Measurements from ENCODE around the gene LRRC42. TPM values are rescaled to one million over a fixed set of nuclear protein-coding genes. Genes with fewer than 3 reads are reported as not detected.

Gene LRRC42
- total RNA-seq, 1 donor from 2014 or later, result 69.1 TPM

DNA sequence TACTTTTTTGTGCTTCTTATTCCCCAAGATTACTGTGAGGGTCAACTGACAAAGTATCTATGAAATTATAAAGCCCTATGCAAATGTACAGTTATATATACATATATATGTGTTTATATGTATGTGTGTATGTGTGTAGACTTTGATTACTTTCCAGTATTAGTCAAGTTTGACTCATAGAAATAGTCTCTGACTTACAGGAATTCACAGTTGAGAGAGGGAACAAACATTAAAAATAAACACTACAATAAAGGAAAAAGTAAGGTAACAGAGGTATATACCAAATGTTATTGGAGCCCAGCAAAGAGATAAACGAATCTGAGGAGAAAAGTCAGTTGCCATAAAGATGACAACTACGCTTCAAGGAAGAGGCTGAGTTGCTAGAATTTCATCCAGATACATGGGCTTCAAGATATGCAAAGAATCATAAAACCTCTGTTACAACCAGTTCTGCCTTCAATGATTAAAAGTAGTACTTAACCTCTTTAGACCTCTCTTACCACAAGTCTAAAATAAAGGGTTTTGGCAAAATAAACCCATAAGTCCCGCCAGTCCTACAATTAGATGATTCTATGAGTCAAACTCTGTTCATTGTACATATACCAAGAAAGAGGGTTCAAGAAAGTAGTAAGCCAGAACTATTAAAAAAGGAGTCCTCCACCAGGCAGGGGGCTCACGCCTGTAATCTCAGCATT, 7.9 kb upstream of the LRRC42 start:
- Mint-ChIP-seq H3K4me3 (no peak overlapping the region), H3K4me1 (peaks cover 8% of the 10 kb centered on the region), H3K9me3 (peaks cover 19% of the 10 kb centered on the region), H3K27me3 (ENCODE audit: insufficient read depth, low read depth) (no peaks in the 10 kb centered on the region), H3K27ac (no peak overlapping the region), H3K36me3 (peaks cover 38% of the 10 kb centered on the region)
- TF ChIP-seq EZH2phosphoT487 (IDR thresholded peaks at IDR 0.05) (no peak), EZH2 (IDR thresholded peaks at IDR 0.05) (no peak)
- TF ChIP-seq, protein P1, sequence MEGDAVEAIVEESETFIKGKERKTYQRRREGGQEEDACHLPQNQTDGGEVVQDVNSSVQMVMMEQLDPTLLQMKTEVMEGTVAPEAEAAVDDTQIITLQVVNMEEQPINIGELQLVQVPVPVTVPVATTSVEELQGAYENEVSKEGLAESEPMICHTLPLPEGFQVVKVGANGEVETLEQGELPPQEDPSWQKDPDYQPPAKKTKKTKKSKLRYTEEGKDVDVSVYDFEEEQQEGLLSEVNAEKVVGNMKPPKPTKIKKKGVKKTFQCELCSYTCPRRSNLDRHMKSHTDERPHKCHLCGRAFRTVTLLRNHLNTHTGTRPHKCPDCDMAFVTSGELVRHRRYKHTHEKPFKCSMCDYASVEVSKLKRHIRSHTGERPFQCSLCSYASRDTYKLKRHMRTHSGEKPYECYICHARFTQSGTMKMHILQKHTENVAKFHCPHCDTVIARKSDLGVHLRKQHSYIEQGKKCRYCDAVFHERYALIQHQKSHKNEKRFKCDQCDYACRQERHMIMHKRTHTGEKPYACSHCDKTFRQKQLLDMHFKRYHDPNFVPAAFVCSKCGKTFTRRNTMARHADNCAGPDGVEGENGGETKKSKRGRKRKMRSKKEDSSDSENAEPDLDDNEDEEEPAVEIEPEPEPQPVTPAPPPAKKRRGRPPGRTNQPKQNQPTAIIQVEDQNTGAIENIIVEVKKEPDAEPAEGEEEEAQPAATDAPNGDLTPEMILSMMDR (IDR thresholded peaks at IDR 0.05), result no peak
- no peaks in the 10 kb centered on the region for H3K27me3 ChIP-seq
- H3K4me2 ChIP-seq, result no peak overlapping the region
- peaks cover 8% of the 10 kb centered on the region for H3K9me3 ChIP-seq (ENCODE audit: low read depth)
- peaks cover 20% of the 10 kb centered on the region for H3K79me2 ChIP-seq (ENCODE audit: low read depth)
- no peak overlapping the region for H3K27ac ChIP-seq
- H3K9ac ChIP-seq, result no peak overlapping the region
- no peak overlapping the region for H2AFZ ChIP-seq (replicated peaks)
- no peaks in the 10 kb centered on the region for H3F3A ChIP-seq (ENCODE audit: low read depth)
- H3K4me1 ChIP-seq, result peaks cover 4% of the 10 kb centered on the region
- peaks cover 15% of the 10 kb centered on the region for H3K36me3 ChIP-seq
- H3K4me3 ChIP-seq, result no peak overlapping the region
- no peaks in the 10 kb centered on the region for H4K20me1 ChIP-seq (ENCODE audit: low read depth)
- DNase-seq (ENCODE audit: low spot score), result no peak

DNA sequence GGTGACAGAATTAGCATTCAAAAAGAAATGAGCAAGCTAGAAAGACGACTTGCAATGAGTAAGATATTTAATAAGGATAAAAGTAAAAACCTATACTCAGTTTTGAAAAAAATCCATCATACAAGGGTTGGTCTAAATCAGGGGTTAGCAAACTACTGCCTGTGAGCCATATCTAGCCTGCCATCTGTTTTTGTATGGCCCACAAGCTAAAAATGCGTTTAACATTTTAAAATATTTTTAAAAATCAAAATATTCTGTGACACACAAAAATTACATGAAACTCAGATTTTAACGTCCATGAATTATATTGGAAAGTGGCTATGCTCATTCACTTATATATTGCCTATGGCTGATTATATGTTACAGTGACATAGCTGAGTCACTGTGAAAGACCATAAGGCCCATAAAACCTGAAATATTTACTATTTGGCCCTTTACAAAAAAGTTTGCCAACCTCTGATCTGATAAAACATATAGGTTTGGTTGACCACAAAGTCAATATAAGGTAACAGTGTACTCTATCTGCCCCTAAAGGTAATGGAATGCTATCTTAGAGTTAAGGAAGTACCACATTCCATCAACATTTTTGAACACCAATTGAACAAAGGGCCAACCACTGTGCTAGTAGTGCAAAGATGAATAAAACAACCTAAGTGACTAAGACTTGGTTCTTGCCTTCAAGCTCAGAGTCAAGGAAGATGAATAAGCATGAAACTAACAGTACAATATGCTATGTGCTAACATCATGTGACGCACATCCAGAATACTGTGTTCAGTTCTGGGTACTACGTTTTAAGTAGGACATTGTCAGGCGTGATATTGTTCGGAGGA, 3.8 kb upstream of the LRRC42 start:
- H3K4me3 Mint-ChIP-seq, result no peak overlapping the region
- H4K20me1 ChIP-seq (ENCODE audit: low read depth), result peaks cover 7% of the 10 kb centered on the region
- H3K9me3 Mint-ChIP-seq, result no peaks in the 10 kb centered on the region
- TF ChIP-seq, protein P1 (IDR thresholded peaks at IDR 0.05), result no peak
- TF ChIP-seq EZH2phosphoT487 (IDR thresholded peaks at IDR 0.05) (no peak), EZH2 (IDR thresholded peaks at IDR 0.05) (no peak)
- H3K4me1 ChIP-seq, result peaks cover 12% of the 10 kb centered on the region
- H3K4me3 ChIP-seq, result no peak overlapping the region
- H3K79me2 ChIP-seq (ENCODE audit: low read depth), result peaks cover 50% of the 10 kb centered on the region
- peaks cover 7% of the 10 kb centered on the region for H3F3A ChIP-seq (ENCODE audit: low read depth)
- no peak for DNase-seq (ENCODE audit: low spot score)
- peaks cover 26% of the 10 kb centered on the region for H3K36me3 Mint-ChIP-seq
- H3K9ac ChIP-seq, result no peak overlapping the region
- H3K27me3 ChIP-seq, result no peaks in the 10 kb centered on the region
- no peak overlapping the region for H3K4me2 ChIP-seq
- H3K27me3 Mint-ChIP-seq (ENCODE audit: insufficient read depth, low read depth), result no peaks in the 10 kb centered on the region
- no peak overlapping the region for H3K27ac ChIP-seq
- no peak overlapping the region for H2AFZ ChIP-seq (replicated peaks)
- no peak overlapping the region for H3K27ac Mint-ChIP-seq
- H3K36me3 ChIP-seq, result peaks cover 7% of the 10 kb centered on the region
- H3K9me3 ChIP-seq (ENCODE audit: low read depth), result no peaks in the 10 kb centered on the region
- H3K4me1 Mint-ChIP-seq, result peaks cover 30% of the 10 kb centered on the region

DNA sequence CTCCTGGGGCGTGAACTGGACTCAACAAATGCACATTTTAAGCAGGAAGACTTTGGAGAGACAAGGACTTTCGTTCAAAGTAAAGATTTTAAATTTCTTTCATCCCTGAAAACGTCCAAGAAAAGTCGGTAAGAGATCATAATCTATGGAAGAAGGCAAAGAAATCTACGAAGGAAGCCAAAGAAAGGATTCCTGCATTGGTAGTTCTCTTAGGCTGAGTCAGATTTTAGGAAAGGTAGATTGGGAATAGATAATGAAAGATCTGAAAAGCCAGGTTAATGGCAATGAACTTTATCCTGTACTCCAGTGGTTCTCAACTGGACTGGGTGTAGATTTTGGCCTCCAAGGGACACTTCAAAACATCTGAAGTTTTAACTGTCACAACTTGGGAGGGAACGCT, 3.1 kb upstream of the LRRC42 start:
- no peak for TF ChIP-seq EZH2phosphoT487 (IDR thresholded peaks at IDR 0.05)
- Histone ChIP-seq H3K36me3 (peaks cover 7% of the 10 kb centered on the region), H3K79me2 (ENCODE audit: low read depth) (peaks cover 57% of the 10 kb centered on the region), H3K9ac (no peak overlapping the region), H3K4me3 (no peak overlapping the region), H2AFZ (replicated peaks) (no peak overlapping the region), H3K27me3 (no peaks in the 10 kb centered on the region), H3F3A (ENCODE audit: low read depth) (peaks cover 15% of the 10 kb centered on the region), H3K9me3 (ENCODE audit: low read depth) (no peaks in the 10 kb centered on the region), H4K20me1 (ENCODE audit: low read depth) (peaks cover 7% of the 10 kb centered on the region), H3K4me2 (no peak overlapping the region), H3K4me1 (peaks cover 18% of the 10 kb centered on the region), H3K27ac (no peak overlapping the region)
- Mint-ChIP-seq H3K27ac (no peak overlapping the region), H3K9me3 (no peaks in the 10 kb centered on the region), H3K4me3 (peak overlapping the region; percentile 94), H3K27me3 (ENCODE audit: insufficient read depth, low read depth) (no peaks in the 10 kb centered on the region), H3K36me3 (peaks cover 22% of the 10 kb centered on the region), H3K4me1 (peaks cover 38% of the 10 kb centered on the region)
- DNase-seq (ENCODE audit: low spot score), result no peak
